Activated B cell treated with CpG ODN at 0.5 μM for 24 hours (primary cell): Measurements from ENCODE around the gene NLE1. TPM values are rescaled to one million over a fixed set of nuclear protein-coding genes. Genes with fewer than 3 reads are reported as not detected.
"Not testable (repeated sequence)": the region's sequence is repeated elsewhere in the genome, so short reads cannot be mapped to it uniquely, and the experiment has no call there.

Experiments used
- ATAC-seq: fragments of 200-7000 bp; cut with Tn5 transposase; one replicate; pipeline ENCODE4 v1.10.0; 2021; ENCODE audit warnings: low read depth, mild to moderate bottlenecking, moderate library complexity
- CTCF ChIA-PET: fragments of 350-600 bp; sonication (Branson Sonifier 250); formaldehyde crosslinking; loops from one replicate; lab custom pipeline; 2021; ENCODE audit warnings: antibody characterized with exemption; lab: Charles Lee
- POLR2A ChIA-PET: fragments of 350-600 bp; sonication (Branson Sonifier 250); formaldehyde crosslinking; loops from one replicate; lab custom pipeline; 2021; ENCODE audit warnings: antibody characterized with exemption; lab: Charles Lee
- DNase-seq: peaks from one replicate; pipeline ENCODE4 v3.0.0; 2022
- H3K27ac Mint-ChIP-seq: one replicate; pipeline ENCODE4 v1.8.0; 2020; ENCODE audit warnings: mixed read lengths
- H3K27me3 Mint-ChIP-seq: one replicate; pipeline ENCODE4 v1.8.0; 2021; ENCODE audit warnings: mixed read lengths
- H3K36me3 Mint-ChIP-seq: one replicate; pipeline ENCODE4 v1.8.0; 2021; ENCODE audit warnings: low read depth, mixed read lengths
- H3K4me1 Mint-ChIP-seq: one replicate; pipeline ENCODE4 v1.8.0; 2021; ENCODE audit warnings: mixed read lengths
- H3K4me3 Mint-ChIP-seq: one replicate; pipeline ENCODE4 v1.8.0; 2020; ENCODE audit warnings: mild to moderate bottlenecking, mixed read lengths
- H3K9me3 Mint-ChIP-seq: one replicate; pipeline ENCODE4 v1.8.0; 2020; ENCODE audit warnings: mixed read lengths
- CTCF ChIP-seq: fragments of 200-600 bp; IDR thresholded peaks from one replicate; pipeline ENCODE4 v1.8.0; 2022; ENCODE audit warnings: antibody characterized with exemption, mild to moderate bottlenecking
- intact Hi-C: fragments of 100-400 bp; cut with micrococcal nuclease; formaldehyde crosslinking; loops from one replicate; pipeline ENCODE4 v1.15.1; 2024
- total RNA-seq: library from RNA; stranded (reverse); gene quantifications from 2 replicates; pipeline ENCODE4 v1.2.3, GENCODE V29; 2022

Gene NLE1
- total RNA-seq, 1 donor from 2014 or later, result 26.3 TPM

DNA sequence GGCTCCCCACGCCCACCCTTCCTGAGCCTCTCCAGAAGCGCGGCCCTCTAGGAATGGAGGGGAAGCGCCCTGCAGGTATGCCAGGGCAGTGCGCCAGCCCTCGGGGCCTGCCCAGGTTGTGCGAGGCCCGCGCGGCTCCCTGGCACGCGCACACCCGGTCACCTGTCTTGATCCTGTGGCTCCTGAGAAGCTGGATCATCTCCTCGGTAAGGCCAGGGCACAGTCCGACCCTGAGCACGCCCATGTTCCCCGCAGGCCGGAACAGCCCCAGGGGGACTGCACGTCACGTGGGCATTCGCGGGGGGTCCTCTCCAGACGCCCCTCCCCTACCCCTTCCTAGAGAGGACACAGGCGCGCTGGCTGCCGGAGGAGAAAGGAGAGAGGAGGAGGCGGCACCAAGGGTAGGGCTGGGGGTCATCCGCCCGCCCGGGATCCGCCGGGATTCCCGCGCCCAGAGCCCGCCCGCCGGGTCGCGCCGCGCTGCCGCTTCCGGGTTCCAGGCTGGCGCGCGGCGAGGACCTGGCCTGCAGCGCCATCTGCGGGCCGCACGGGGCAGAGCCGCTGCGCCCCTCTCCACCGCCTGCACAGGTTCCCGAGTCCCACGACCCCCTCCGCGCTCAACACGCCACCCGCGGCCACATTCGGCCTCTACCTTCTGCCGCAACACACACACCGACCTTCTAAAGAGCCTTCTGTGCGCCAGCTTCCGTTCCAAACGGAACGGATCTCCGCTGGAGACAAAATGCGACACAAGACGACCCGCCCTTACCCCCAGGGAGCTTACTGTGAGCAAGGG lies 22.5 kb downstream of the NLE1 start, which contains the start of gene RAD51D:
Gene RAD51D (minus strand): TSS at position 491 of the 796 bp plus-strand sequence. CDS start 247 bp downstream, at position 244.
- Mint-ChIP-seq H3K36me3 (peaks cover 9% of the 10 kb centered on the region), H3K4me3 (peak within 1 kb of the TSS; percentile 91), H3K27me3 (peaks cover 2% of the 10 kb centered on the region), H3K27ac (peak within 1 kb of the TSS; percentile 88), H3K4me1 (peaks cover 31% of the 10 kb centered on the region), H3K9me3 (no peaks in the 10 kb centered on the region)
- DNase-seq, result peak; percentile 88
- POLR2A ChIA-PET, result interaction anchor here (0.8 to 2.9 kb wide), 10 partner anchors 22 to 645 kb away, joined by 3 to 19 read pairs (median 3); partner anchors contain the start of genes LIG3 and NLE1
- TF ChIP-seq CTCF, result peak; percentile 59
- ATAC-seq, result peak; percentile 92
- CTCF ChIA-PET, result interaction anchor here (0.6 to 4.2 kb wide), 19 partner anchors 11 to 919 kb away, joined by 3 to 53 read pairs (median 5); partner anchors contain the start of genes CCT6B, NLE1, RFFL and ZNF830
- intact Hi-C loops, result loop anchor here (1.0 kb wide), 6 partner anchors 30 to 919 kb away; partner anchors contain the start of gene LIG3

DNA sequence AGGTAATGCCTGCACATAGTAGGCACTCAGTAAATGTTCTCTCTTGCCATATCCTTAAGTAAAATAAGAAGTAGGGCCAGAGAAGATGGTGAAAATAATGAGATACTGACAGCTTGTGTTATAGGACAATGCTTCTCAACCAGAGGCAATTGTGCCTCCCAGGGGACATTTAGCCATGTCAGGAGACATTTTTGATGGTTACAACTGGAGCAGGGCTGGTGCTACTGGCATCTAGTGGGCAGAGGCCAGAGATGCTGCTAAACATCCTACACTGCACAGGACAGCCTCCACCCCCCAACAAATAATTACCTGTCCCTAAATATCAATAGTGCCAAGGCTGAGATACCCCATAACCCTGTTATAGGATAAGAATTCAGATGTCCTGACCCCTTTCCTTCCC lies 24.1 kb downstream of the NLE1 start:
- POLR2A ChIA-PET, result interaction anchor here (2.9 kb wide), 1 partner anchor 29 kb away, joined by 19 read pairs; no protein-coding TSS in a partner anchor
- no peaks in the 10 kb centered on the region for H3K9me3 Mint-ChIP-seq
- ATAC-seq (no peak), DNase-seq (no peak)
- peak overlapping the region; percentile 12 for H3K27ac Mint-ChIP-seq
- peaks cover 2% of the 10 kb centered on the region for H3K27me3 Mint-ChIP-seq
- peaks cover 31% of the 10 kb centered on the region for H3K4me1 Mint-ChIP-seq
- intact Hi-C loops, result no loop called here
- no peak for TF ChIP-seq CTCF
- CTCF ChIA-PET, result interaction anchor here (0.8 to 4.2 kb wide), 6 partner anchors 28 to 698 kb away, joined by 5 to 53 read pairs (median 26); partner anchors contain the start of gene RFFL
- H3K36me3 Mint-ChIP-seq, result peaks cover 9% of the 10 kb centered on the region
- peak overlapping the region; percentile 65 for H3K4me3 Mint-ChIP-seq

DNA sequence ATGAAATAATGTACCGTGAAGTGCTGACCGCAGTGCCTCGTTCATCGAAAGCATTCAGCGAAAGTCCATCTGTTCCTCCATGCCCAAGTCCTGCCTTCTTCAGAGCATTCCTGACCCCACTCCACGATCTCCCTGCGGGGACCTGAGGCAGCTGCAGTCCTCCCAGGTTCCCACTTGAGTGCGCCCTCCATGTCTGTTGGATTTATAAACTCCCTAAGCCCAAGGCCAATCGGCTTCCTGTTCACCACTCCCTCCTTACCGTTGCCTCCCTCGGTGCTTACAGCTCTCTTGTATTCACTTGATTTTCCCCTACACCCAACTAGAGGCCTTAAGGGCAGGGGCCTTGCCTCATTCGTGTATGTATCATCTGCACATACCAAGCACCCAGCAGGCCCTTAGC lies 25.3 kb downstream of the NLE1 start:
- ATAC-seq (no peak), DNase-seq (no peak)
- no peak for TF ChIP-seq CTCF
- no peak overlapping the region for H3K27ac Mint-ChIP-seq
- peaks cover 9% of the 10 kb centered on the region for H3K36me3 Mint-ChIP-seq
- POLR2A ChIA-PET, result interaction anchor here (2.9 kb wide), 1 partner anchor 27 kb away, joined by 19 read pairs; no protein-coding TSS in a partner anchor
- H3K27me3 Mint-ChIP-seq, result peaks cover 2% of the 10 kb centered on the region
- peaks cover 31% of the 10 kb centered on the region for H3K4me1 Mint-ChIP-seq
- H3K4me3 Mint-ChIP-seq, result no peak overlapping the region
- CTCF ChIA-PET, result interaction anchor here (0.6 to 4.2 kb wide), 2 partner anchors 31 to 119 kb away, joined by 5 to 53 read pairs; no protein-coding TSS in a partner anchor
- intact Hi-C loops, result no loop called here
- no peaks in the 10 kb centered on the region for H3K9me3 Mint-ChIP-seq

DNA sequence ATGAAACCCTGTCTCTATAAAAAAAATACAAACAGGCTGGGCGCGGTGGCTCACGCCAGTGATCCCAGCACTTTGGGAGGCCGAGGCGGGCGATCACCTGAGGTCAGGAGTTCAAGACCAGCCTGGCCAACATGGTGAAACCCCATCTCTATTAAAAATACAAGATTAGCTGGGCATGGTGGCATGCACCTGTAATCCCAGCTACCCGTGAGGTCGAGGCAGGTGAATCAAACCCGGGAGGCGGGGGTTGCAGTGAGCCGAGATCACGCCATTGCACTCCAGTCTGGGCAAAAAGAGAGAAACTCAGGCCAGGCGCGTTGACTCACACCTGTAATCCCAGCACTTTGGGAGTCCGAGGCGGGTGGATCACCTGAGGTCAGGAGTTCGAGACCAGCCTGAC lies 31.3 kb downstream of the NLE1 start:
- H3K36me3 Mint-ChIP-seq, result peaks cover 18% of the 10 kb centered on the region
- ATAC-seq, H3K4me3 Mint-ChIP-seq, POLR2A ChIA-PET, DNase-seq, H3K4me1 Mint-ChIP-seq, H3K9me3 Mint-ChIP-seq, CTCF ChIA-PET, H3K27ac Mint-ChIP-seq, H3K27me3 Mint-ChIP-seq, intact Hi-C loops: not testable (repeated sequence)

- ATAC-seq, result no peak
- POLR2A ChIA-PET, result no interaction called here
Measured at GRCh38 chr17:35104844-35105450, 37.2 kb downstream of the NLE1 start.

More at GRCh38 chr17:35104844-35105450, 37.2 kb downstream of the NLE1 start:
- H3K4me3 Mint-ChIP-seq, result no peak overlapping the region
- no peaks in the 10 kb centered on the region for H3K4me1 Mint-ChIP-seq
- no peak for TF ChIP-seq CTCF
- peaks cover 59% of the 10 kb centered on the region for H3K36me3 Mint-ChIP-seq
- no peaks in the 10 kb centered on the region for H3K27me3 Mint-ChIP-seq
- intact Hi-C loops, result no loop called here
- peaks cover 9% of the 10 kb centered on the region for H3K9me3 Mint-ChIP-seq
- H3K27ac Mint-ChIP-seq, result no peak overlapping the region
- no peak for DNase-seq
- CTCF ChIA-PET, result no interaction called here
